Midbrain (tissue), 1 donor: ENCODE data around the gene PPIF.

Experiments used
- DNase-seq: peaks from one replicate; lab custom pipeline; 2025; lab: John Stamatoyannopoulos, UW

The PPIF gene

DNA sequence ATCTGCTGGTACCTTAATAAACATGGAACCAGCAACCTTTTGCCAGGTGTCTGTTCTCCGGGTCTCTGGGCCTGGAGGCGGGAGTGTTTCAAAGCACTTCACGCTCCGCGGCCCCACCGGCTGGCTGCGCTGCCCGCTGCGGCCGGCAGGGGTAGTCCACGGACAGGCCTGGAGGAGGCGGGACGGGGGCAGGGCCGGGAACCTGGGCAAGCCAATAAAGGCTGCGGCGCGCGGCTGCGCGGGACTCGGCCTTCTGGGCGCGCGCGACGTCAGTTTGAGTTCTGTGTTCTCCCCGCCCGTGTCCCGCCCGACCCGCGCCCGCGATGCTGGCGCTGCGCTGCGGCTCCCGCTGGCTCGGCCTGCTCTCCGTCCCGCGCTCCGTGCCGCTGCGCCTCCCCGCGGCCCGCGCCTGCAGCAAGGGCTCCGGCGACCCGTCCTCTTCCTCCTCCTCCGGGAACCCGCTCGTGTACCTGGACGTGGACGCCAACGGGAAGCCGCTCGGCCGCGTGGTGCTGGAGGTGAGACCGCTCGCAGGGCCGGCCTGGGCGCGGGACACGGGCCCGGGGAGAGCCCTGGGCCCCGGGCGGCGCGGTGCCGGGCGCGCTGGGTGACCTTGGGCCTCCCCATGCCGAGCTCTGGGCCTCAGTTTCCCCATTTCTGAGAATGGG is at the start of gene PPIF:
Gene PPIF (plus strand): TSS at position 244 of the 668 bp plus-strand sequence. CDS start 80 bp downstream, at position 324.
- DNase-seq = peak; percentile 94

DNA sequence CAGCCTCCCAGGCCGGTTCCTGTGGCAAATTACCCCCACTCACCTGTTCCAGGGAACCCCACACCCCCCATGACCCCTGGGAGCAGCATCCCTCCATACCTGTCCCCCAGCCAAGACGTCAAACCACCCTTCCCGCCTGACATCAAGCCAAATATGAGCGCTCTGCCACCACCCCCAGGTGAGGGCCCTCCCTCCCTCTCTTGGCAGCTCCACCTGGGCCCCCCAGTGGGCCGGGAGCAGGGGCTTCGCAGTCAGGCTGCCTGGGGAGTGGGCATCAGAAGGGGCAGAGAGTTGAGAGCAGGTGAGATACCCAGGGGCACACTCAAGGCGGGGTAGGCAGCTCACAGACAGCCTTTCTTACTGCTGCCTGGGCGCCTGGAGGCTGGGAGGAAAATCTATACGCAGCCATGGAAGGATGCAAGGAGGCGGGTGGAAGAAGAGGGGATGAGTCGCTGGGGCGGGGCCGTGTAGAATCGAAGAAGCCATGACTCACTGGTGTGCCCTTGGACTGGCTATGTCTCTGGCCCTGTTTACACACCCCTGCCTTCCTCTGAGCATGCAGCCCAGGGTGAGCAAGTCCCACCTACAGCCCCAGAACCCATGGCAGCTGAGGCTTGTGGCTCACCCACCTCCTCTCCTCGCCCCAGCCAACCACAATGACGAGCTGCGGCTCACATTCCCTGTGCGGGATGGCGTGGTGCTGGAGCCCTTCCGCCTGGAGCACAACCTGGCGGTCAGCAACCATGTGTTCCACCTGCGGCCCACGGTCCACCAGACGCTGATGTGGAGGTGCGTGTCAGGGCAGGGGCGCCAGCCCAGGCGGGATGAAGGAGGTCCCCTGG is 48.6 kb upstream of the PPIF start:
- DNase-seq = no peak

DNA sequence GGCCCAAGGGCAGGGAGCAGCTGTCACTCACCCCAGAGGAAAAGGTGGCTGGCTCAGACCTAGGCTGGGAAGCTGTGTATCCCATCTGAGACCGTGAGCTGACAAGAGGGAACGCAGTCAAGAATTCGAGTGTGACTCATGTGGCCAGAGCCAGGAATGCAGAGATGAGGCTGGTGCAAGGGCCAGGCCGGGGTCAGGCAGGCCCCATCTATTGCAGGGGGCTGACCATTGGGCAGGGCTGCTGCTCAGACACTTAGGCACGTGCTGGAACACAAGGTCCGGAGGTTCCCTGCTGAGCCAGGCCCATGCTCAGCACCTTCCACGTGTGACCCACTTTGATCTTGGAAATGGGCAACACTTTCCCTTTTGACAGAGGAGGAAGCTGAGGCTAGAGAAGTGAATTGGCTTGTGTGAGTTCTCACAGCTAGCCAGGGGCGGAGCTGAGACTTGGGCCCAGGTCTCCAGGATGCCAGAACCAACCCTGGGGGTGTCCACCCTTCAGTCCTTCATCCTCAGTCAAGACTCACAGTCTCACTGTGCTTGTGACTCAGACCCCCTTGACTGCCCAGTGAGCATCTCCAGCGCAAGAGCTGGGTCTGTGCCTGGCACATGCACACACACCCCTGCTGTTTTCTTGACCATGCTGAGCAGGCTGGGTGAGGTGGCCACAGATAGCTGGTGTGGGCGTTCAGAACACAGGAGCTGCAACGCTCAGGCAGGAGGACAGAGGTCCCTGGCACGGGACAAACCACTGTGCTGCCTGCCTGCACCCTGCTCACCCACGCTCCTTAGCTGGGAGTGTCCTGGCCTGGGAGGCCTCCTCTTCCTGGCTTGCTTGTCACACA is 47.6 kb upstream of the PPIF start:
- DNase-seq = no peak

- no peak for DNase-seq
Measured at GRCh38 chr10:79300711-79301110, 46.6 kb upstream of the PPIF start.

GRCh38 chr10:79301754-79302530 is 45.3 kb upstream of the PPIF start:
- no peak for DNase-seq

GRCh38 chr10:79303631-79304478 is 43.4 kb upstream of the PPIF start:
- DNase-seq = no peak

DNA sequence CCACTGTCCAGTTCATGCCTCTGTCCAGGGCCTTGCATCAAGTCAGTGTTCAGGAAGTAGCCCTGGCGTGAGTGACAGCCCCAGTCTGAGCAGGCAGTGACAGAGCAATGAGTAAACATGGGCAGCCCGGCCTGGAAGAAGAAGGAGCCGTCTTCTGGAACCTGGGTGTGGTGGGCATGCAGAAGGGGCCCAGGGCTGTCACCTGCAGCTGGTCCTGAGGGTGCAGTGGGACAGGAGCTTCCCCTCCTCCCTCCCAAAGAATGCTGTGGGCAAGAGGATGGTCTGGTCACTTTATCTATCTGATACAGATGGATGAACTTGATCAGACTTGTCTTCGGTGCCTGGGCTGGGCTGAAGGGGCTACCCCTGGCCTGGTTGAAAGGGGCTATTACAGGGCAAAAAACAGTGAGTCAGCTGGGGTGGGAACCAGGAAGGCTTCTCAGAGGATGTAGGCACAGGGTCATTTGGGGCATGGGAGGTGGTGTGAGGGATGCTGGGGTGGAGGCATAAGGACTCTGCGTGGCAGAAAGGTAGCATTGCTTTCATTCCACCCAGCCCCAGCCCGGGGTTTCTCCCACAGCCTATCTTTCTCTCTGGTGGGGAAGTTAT is 42.7 kb upstream of the PPIF start:
- no peak for DNase-seq

- no peak for DNase-seq
Measured at GRCh38 chr10:79305515-79305914, 41.8 kb upstream of the PPIF start.

- DNase-seq = no peak
Measured at GRCh38 chr10:79305988-79306387, 41.3 kb upstream of the PPIF start.

DNA sequence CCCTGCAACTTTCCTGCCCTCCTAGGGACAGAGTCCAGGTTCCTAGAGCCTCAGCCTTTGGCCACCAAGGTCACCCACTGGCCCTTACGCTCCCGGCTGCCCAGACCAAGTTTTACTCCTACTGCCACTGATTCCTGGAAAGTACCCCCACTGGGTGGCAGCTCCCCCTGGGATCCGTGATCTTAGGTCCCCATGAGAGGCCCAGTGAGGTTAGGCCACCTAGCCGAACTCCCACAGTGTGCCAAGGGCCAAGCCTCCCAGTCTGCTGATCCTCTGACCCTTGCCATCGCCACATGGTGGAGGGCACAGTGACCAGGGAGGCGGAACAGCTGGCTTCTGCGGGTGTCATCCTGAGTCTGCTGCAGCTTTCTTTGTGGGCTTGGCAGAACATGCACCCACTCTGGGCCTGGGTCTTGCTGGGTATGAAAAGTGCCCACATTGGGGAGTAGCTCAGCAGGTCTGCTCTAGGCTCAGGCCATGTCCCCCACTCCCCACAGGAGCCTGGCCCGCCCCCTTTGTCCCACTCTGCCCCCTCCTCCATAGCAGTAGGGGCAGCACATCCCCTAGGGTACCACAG is 40.5 kb upstream of the PPIF start:
- no peak for DNase-seq

- DNase-seq = no peak
Measured at GRCh38 chr10:79308016-79308415, 39.3 kb upstream of the PPIF start.

- DNase-seq = no peak
Measured at GRCh38 chr10:79308969-79309665, 38.2 kb upstream of the PPIF start.

- peak; percentile 25 for DNase-seq
Measured at GRCh38 chr10:79310200-79310865, 36.9 kb upstream of the PPIF start.

- DNase-seq = no peak
Measured at GRCh38 chr10:79310911-79311573, 36.2 kb upstream of the PPIF start.

DNA sequence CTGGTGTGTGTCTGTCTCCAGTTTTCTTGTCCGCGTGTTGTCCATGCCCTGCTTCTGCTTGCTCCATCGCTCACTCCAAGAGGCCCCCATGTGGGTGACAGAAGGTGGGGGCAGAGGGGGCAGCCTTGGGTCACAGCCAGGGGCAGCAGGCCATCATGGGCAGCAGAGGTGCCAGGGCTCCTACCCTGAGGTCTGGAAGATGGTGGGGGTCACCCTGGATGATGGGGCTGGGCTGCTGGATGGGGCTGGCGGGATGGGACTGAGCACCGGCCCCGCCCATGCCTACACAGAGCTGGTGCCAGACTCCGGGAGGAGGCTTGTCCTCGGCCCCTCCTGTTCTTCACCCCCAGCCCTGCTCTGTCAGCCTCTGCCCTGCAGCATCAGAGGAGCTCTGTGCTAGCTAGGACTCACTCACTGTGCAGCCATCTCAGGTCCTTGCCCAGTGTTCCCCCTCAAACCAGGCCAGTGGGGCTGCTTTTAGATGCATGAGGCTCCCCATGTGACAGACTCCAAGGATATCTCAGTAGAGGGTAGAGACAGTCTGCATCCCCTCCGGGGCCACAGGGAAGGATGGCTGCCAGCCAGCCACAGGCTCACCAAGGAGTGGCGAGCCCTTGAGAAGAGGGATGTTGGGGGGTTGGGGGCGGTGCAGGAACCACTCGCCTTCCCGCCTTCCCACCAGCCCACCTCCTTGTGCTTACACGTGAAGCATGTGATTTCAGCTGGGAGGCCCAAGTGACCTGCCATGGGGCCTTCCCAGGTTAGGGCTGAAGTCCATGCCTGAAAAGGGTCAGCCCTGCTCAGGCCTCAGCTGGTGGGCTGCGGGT is 35.5 kb upstream of the PPIF start:
- peak; percentile 46 for DNase-seq

DNA sequence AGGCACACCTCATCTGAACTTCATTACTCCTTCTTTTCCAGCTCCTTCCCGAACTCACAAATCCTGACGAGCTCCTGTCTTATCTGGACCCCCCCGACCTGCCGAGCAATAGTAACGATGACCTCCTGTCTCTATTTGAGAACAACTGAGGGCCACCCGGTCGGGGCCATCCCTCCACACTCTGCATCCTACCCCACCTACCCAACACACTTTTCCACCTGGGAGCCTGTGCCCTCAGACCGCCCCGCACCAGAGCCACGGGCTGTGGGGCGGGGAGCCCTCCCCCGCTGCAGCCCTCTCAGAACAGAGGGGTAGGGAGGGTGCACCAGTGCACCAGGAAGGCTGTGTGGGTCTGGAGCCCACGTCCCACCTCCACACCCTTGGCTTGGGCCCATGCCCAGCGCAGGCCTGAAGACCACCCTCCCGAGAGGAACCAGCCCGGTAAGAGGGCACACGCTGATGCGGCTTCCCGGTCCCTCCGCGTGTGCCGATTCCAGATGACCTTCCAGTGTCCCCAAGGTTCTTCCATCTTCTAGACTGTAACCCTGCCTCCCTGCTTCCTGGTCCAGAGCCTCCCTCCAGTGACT is 34.6 kb upstream of the PPIF start:
- DNase-seq = no peak

DNA sequence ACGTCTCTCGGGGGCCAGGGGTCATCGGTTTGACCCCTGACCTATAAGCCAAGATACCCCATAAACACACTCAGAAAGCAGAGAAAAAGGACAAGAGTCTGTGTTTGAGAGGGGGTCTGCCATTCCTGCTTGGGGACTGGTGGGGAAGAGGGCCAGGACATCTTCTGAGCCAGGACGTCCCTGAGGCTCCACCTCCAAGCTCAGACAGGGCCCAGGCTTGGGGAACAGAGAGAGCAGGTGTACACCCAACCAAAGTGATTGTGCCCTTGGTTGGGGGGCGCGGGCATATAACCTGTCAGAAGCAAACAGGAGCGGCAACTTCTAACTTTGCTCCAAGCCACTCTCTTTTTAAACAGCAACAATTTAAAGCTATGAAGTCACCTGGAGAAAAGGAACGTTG is 33.9 kb upstream of the PPIF start:
- no peak for DNase-seq
